Bronchial epithelial cell (primary cell): Measurements from ENCODE around the gene PNPLA7. TPM values are rescaled to one million over a fixed set of nuclear protein-coding genes. Genes with fewer than 3 reads are reported as not detected.

Experiments used
- DNase-seq: peaks from one replicate; pipeline ENCODE4 v3.0.0-alpha.2; 2010; ENCODE audit warnings: low read depth
- FAIRE-seq: peaks from 2 replicates; lab custom pipeline; 2011; peaks lifted over from hg19 to GRCh38; lab: Jason Lieb, UNC
- H3K27me3 ChIP-seq: 2 replicates; pipeline ENCODE4 v1.5.1; 2011; ENCODE audit warnings: low read length; ENCODE audit not compliant: control insufficient read depth, insufficient read depth
- H3K36me3 ChIP-seq: 2 replicates; pipeline ENCODE4 v1.5.1; 2011; ENCODE audit warnings: low read length; ENCODE audit not compliant: control insufficient read depth, insufficient read depth
- H3K4me3 ChIP-seq: 2 replicates; pipeline ENCODE4 v1.5.1; 2011; ENCODE audit warnings: mild to moderate bottlenecking, low read depth, low read length, control low read depth
- total RNA-seq: library from RNA; depleted of rRNA; stranded (reverse); fragments of >200 nt; gene quantifications from 2 replicates; pipeline ENCODE4 v1.2.1, GENCODE V29; 2014
- TF ChIP-seq, protein P1 (sequence below): IDR thresholded peaks from 2 replicates; pipeline ENCODE4 v1.5.1; 2011; ENCODE audit warnings: mild to moderate bottlenecking, moderate library complexity, low read length, control low read depth, inconsistent platforms; ENCODE audit not compliant: insufficient read depth, severe bottlenecking

Gene PNPLA7
- total RNA-seq, 1 donor from 2014 or later = 0.26 TPM

DNA sequence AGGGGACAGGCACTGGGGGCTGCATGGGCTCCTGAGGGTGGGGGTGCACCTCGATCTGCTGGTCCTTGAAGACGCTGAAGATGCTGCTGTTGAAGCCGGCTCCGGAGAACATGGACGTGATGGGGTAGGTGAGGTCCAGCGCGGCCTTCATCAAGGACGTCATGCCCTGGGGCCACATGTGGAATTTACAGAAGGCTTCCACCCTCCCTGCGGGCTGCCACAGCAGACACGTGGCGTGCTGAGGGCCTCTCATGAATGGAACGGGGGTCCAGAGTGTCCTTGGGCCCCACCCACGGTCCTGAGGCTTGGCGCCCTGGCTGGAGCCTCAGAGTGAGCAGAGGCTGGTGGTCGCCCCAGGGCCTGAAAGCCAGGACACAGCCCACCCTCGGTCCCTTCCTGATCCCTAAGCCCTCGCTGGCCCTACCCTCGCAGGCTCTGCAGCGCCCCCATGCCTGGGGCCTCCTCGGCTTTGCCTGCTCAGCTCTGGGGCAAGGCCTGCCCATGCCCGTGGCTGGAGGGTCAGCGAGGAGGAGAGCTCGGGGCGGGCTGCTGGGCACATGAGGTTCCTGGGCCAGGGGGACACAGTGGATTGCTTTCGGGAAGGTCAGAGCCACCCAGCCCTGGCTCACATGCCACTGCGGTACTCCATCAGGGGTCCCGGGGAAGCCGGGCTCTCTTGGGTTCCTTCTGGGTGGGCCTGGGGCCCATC lies 85.8 kb downstream of the PNPLA7 start:
- no peaks in the 10 kb centered on the region for H3K27me3 ChIP-seq
- H3K4me3 ChIP-seq = no peak overlapping the region
- DNase-seq = no peak
- FAIRE-seq = no peak
- H3K36me3 ChIP-seq = no peaks in the 10 kb centered on the region
- TF ChIP-seq, protein P1, sequence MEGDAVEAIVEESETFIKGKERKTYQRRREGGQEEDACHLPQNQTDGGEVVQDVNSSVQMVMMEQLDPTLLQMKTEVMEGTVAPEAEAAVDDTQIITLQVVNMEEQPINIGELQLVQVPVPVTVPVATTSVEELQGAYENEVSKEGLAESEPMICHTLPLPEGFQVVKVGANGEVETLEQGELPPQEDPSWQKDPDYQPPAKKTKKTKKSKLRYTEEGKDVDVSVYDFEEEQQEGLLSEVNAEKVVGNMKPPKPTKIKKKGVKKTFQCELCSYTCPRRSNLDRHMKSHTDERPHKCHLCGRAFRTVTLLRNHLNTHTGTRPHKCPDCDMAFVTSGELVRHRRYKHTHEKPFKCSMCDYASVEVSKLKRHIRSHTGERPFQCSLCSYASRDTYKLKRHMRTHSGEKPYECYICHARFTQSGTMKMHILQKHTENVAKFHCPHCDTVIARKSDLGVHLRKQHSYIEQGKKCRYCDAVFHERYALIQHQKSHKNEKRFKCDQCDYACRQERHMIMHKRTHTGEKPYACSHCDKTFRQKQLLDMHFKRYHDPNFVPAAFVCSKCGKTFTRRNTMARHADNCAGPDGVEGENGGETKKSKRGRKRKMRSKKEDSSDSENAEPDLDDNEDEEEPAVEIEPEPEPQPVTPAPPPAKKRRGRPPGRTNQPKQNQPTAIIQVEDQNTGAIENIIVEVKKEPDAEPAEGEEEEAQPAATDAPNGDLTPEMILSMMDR = no peak

DNA sequence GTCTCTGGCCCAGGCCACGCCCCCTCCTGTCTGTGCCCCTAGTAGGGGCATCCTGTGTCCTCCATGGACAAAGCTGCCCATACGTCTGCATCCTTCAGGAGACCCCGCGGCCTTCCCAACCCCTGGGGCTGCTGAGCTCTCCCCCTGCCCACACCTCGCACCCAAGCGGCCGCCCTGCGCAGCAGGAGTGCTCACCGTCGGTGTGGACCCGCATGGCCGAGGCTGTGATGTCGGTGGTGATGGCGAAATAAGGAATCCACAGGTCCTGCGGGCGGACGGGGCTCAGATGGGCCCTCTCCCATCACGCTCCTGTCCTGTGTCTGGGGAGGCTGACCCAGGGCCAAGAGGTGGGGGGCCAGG lies 86.3 kb downstream of the PNPLA7 start:
- Histone ChIP-seq H3K36me3 (no peaks in the 10 kb centered on the region), H3K4me3 (no peak overlapping the region), H3K27me3 (no peaks in the 10 kb centered on the region)
- TF ChIP-seq, protein P1 = no peak
- no peak for DNase-seq
- no peak for FAIRE-seq

DNA sequence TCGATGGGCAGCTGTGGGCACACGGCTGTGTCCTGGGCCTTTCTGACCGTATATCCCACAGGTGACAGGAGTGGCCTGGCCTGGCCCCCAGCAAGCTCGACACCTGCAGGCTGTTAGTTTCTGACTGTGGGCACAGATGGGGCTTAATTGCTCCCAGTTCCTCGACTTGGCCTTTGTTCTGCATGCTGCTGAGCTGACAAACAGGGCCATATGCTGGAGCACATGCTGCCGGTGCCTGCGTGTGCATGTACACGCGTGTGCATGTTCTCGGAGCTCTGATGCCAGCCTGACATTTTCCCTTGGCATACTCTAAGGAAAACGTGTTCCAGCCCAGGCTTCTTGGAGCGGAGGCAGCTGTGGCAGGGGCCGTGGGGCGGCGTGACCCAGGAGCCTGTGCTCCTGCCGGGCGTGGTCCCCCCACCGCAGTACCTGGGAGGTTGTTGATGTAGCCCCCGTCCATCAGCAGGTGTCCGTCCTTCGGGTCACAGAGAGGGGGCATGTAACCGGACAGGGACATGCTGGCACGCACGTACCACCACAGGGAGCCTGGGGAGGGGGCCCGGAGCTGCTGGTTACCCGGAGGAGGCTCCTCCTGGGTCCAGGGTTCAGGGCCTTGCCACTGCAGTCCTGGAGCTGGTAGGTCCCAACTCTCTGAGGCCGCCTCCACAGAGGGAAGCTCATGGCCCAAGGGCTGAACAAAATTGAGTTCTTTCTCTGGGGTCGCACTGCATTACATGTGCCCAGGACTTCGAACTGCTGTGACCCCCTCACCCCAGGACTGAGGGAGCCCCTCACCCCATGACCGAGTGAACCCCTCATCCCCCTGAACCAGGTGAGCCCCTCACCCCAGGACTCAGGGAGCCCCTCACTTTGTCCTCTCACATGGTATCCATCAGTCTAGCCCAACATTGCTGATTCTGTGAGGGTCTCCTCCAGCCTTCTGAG lies 86.9 kb downstream of the PNPLA7 start:
- Histone ChIP-seq H3K4me3 (no peak overlapping the region), H3K36me3 (no peaks in the 10 kb centered on the region), H3K27me3 (no peaks in the 10 kb centered on the region)
- DNase-seq (no peak), FAIRE-seq (no peak)
- TF ChIP-seq, protein P1 = no peak

DNA sequence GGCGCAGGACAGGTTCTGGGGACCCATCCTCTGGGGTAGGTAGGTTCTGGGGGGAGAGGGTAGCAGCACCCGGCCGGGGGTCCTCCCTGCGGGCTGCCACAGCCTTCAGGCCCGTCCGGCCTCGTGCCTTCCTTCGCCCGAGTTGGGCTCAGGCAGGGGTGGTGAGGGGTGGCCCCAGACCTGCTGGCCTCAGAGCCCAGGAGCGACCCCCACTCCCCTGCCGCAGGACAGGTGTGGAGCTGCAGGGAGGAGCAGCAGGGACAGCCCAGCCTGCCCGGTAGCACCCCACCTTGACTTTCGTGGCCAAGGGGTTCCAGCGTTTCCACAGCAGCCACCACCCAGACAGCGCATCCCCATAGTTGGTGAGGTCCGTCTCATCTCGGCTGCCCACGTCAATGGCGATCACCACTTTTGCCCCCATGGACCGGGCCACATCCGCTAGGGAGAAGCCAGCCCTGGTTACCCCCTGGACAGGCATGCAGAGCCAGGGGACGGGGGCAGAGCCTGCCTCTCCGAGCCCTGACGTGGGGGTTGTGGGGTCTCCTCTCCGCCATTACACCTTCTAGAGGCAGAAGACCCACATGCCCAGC lies 87.7 kb downstream of the PNPLA7 start:
- FAIRE-seq (no peak), DNase-seq (no peak)
- no peaks in the 10 kb centered on the region for H3K36me3 ChIP-seq
- H3K4me3 ChIP-seq = no peak overlapping the region
- TF ChIP-seq, protein P1 = no peak
- H3K27me3 ChIP-seq = no peaks in the 10 kb centered on the region

DNA sequence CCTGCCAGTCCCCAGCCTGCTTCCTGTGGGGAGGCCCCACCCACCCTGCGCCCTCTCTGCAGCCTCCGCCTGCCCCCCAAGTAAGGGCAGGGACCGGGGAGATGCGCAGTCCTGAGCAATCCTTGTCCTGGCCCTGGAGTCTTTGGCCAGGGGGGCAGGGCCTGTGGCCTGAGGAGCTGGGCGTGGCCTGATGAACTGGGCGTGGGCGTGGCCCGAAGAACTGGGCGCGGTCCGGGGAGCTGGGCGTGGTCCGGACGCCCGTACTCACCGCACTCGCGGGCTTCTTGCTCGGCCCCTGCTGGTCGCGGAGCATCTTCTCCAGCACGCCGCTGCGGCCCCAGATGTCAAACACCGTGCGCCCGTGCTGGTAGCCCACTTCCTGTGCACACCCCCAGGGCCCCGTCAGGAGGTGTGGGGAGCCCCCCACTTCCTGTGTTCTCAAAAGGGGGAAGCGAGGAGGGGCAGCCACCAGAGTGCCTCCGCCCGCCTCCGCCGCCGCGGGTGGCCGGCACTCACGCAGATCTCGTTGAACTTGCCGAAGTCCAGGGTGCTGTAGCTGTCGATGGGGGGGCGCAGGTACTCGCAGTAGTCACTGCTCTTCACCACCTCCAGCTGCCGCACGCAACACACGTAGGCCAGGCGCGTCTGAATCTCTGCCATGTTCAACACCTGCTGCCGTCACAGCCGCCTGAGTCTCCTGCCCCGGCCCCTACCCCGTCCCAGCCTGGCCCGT lies 88.4 kb downstream of the PNPLA7 start:
- DNase-seq = no peak
- FAIRE-seq = no peak
- TF ChIP-seq, protein P1 = no peak

More for the DNA sequence above, 88.4 kb downstream of the PNPLA7 start:
- peaks cover 4% of the 10 kb centered on the region for H3K36me3 ChIP-seq
- no peaks in the 10 kb centered on the region for H3K27me3 ChIP-seq
- no peak overlapping the region for H3K4me3 ChIP-seq
